Neural progenitor cell (in vitro differentiated cells): Measurements from ENCODE around the gene LRRC8B. TPM values are rescaled to one million over a fixed set of nuclear protein-coding genes. Genes with fewer than 3 reads are reported as not detected.

Experiments used
- DNase-seq: peaks from one replicate; pipeline ENCODE4 v3.0.0-alpha.2; 2016; ENCODE audit warnings: low spot score
- H2AFZ ChIP-seq: fragments of 200-600 bp; sonication (generic); replicated peaks from 2 replicates; pipeline ENCODE4 v1.6.1; 2016; ENCODE audit warnings: antibody characterized with exemption
- H3F3A ChIP-seq: fragments of 200-600 bp; sonication (generic); 2 replicates; pipeline ENCODE4 v1.6.1; 2016; ENCODE audit warnings: antibody characterized with exemption, low read depth
- H3K27ac ChIP-seq: fragments of 200-600 bp; sonication (generic); 2 replicates; pipeline ENCODE4 v1.5.1; 2016; ENCODE audit warnings: mild to moderate bottlenecking
- H3K27me3 ChIP-seq: fragments of 200-600 bp; sonication (generic); 2 replicates; pipeline ENCODE4 v1.6.1; 2016; ENCODE audit warnings: mild to moderate bottlenecking, moderate library complexity
- H3K36me3 ChIP-seq: fragments of 200-600 bp; sonication (generic); 2 replicates; pipeline ENCODE4 v1.5.1; 2016
- H3K4me1 ChIP-seq: fragments of 200-600 bp; sonication (generic); 2 replicates; pipeline ENCODE4 v1.6.1; 2016; ENCODE audit warnings: mixed run types
- H3K4me2 ChIP-seq: fragments of 200-600 bp; sonication (generic); 2 replicates; pipeline ENCODE4 v1.6.1; 2016
- H3K4me3 ChIP-seq: fragments of 200-600 bp; sonication (generic); 2 replicates; pipeline ENCODE4 v1.5.1; 2016
- H3K79me2 ChIP-seq: fragments of 200-600 bp; sonication (generic); 2 replicates; pipeline ENCODE4 v1.6.1; 2016; ENCODE audit warnings: low read depth
- H3K9ac ChIP-seq: fragments of 200-600 bp; sonication (generic); 2 replicates; pipeline ENCODE4 v1.6.1; 2016
- H3K9me3 ChIP-seq: fragments of 200-600 bp; sonication (generic); 2 replicates; pipeline ENCODE4 v1.5.1; 2016; ENCODE audit warnings: low read depth
- H4K20me1 ChIP-seq: fragments of 200-600 bp; sonication (generic); 2 replicates; pipeline ENCODE4 v1.6.1; 2016; ENCODE audit warnings: low read depth
- H3K27ac Mint-ChIP-seq: 3 replicates; pipeline ENCODE4 v1.8.0; 2021; ENCODE audit warnings: mixed read lengths
- H3K27me3 Mint-ChIP-seq: 2 replicates; pipeline ENCODE4 v1.8.0; 2022; ENCODE audit warnings: low read depth, mild to moderate bottlenecking, inconsistent platforms, moderate library complexity, mixed read lengths; ENCODE audit not compliant: insufficient read depth
- H3K36me3 Mint-ChIP-seq: 3 replicates; pipeline ENCODE4 v1.8.0; 2021; ENCODE audit warnings: mixed read lengths
- H3K4me1 Mint-ChIP-seq: 3 replicates; pipeline ENCODE4 v1.8.0; 2021; ENCODE audit warnings: mixed read lengths
- H3K4me3 Mint-ChIP-seq: 3 replicates; pipeline ENCODE4 v1.8.0; 2021; ENCODE audit warnings: mild to moderate bottlenecking, moderate library complexity, mixed read lengths
- H3K9me3 Mint-ChIP-seq: 3 replicates; pipeline ENCODE4 v1.8.0; 2020; ENCODE audit warnings: mixed read lengths
- CTCF ChIP-seq: fragments of 200-600 bp; sonication (generic); IDR thresholded peaks from 2 replicates; pipeline ENCODE4 v1.5.1; 2017; ENCODE audit warnings: antibody characterized with exemption, mild to moderate bottlenecking
- EZH2 ChIP-seq: fragments of 200-600 bp; sonication (generic); IDR thresholded peaks from 2 replicates; pipeline ENCODE4 v1.6.1; 2017; ENCODE audit warnings: antibody characterized with exemption, mild to moderate bottlenecking, moderate library complexity
- EZH2phosphoT487 ChIP-seq: fragments of 200-600 bp; sonication (generic); IDR thresholded peaks from 2 replicates; pipeline ENCODE4 v1.6.1; 2017; ENCODE audit warnings: antibody characterized with exemption
- total RNA-seq: library from RNA; depleted of rRNA; stranded (reverse); fragments of >200 nt; gene quantifications from 2 replicates; pipeline ENCODE4 v1.2.3, GENCODE V29; 2015; ENCODE audit warnings: low replicate concordance

LRRC8B gene
- total RNA-seq, 1 donor from 2014 or later, result 37.3 TPM

GRCh38 chr1:89624314-89624713, 99.7 kb downstream of the LRRC8B start:
- Mint-ChIP-seq H3K27me3 (no peaks in the 10 kb centered on the region), H3K4me3 (no peak overlapping the region), H3K9me3 (no peaks in the 10 kb centered on the region), H3K4me1 (no peaks in the 10 kb centered on the region), H3K27ac (no peak overlapping the region), H3K36me3 (no peaks in the 10 kb centered on the region)
- no peak overlapping the region for H3K27ac ChIP-seq
- no peaks in the 10 kb centered on the region for H3K9me3 ChIP-seq
- TF ChIP-seq EZH2phosphoT487 (no peak), CTCF (no peak), EZH2 (no peak)
- H4K20me1 ChIP-seq, result no peaks in the 10 kb centered on the region
- H3K27me3 ChIP-seq, result no peaks in the 10 kb centered on the region
- H3K9ac ChIP-seq, result no peak overlapping the region
- H3K4me1 ChIP-seq, result no peaks in the 10 kb centered on the region
- H3K4me2 ChIP-seq, result no peak overlapping the region
- H2AFZ ChIP-seq, result no peak overlapping the region
- H3K36me3 ChIP-seq, result no peaks in the 10 kb centered on the region
- DNase-seq, result no peak
- H3K79me2 ChIP-seq, result no peaks in the 10 kb centered on the region
- H3K4me3 ChIP-seq, result no peak overlapping the region
- no peaks in the 10 kb centered on the region for H3F3A ChIP-seq

DNA sequence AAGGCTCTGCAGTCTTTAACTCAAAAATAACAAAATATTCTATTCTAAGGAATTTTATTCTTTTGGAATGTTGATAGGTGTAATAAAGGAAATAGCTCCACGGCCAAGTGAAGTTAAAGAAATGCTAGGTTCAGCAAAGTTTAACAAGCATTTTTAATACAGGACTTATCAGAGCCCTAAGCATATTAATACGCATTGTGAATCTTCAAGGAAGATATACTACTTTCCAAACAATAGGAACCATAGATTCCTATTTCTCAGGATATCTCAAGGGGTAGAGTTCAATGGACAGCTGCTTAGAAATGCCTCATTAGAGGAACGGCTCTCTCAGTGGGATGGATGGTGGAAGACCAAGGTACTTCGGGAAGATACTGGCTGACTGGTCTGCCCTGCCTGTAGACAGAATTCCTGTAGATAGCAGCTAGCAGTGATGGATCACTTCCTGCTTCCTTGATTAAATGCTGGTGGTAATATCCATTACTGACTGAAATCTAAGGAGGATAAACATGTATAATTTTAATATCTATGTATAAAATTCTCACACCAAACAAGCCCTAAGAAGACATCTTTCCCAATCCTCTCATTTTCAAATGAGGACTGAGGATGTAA, 100.2 kb downstream of the LRRC8B start:
- Mint-ChIP-seq H3K36me3 (no peaks in the 10 kb centered on the region), H3K4me3 (no peak overlapping the region)
- no peak for TF ChIP-seq EZH2phosphoT487
- no peak for TF ChIP-seq EZH2
- TF ChIP-seq CTCF, result no peak

GRCh38 chr1:89627596-89627962, 103.0 kb downstream of the LRRC8B start:
- H3K27ac Mint-ChIP-seq, result no peak overlapping the region
- Histone ChIP-seq H3K9ac (no peak overlapping the region), H3K27ac (no peak overlapping the region), H3K27me3 (peaks cover 7% of the 10 kb centered on the region), H2AFZ (no peak overlapping the region), H3K79me2 (no peaks in the 10 kb centered on the region), H4K20me1 (no peaks in the 10 kb centered on the region), H3F3A (peaks cover 13% of the 10 kb centered on the region), H3K4me3 (no peak overlapping the region), H3K9me3 (no peaks in the 10 kb centered on the region), H3K36me3 (no peaks in the 10 kb centered on the region), H3K4me2 (no peak overlapping the region), H3K4me1 (peaks cover 8% of the 10 kb centered on the region)
- H3K4me3 Mint-ChIP-seq, result no peak overlapping the region
- H3K9me3 Mint-ChIP-seq, result no peaks in the 10 kb centered on the region
- no peak for DNase-seq
- no peaks in the 10 kb centered on the region for H3K36me3 Mint-ChIP-seq
- H3K27me3 Mint-ChIP-seq, result peaks cover 2% of the 10 kb centered on the region
- TF ChIP-seq EZH2 (no peak), CTCF (no peak), EZH2phosphoT487 (no peak)
- H3K4me1 Mint-ChIP-seq, result peaks cover 9% of the 10 kb centered on the region

More for the DNA sequence above, 100.2 kb downstream of the LRRC8B start:
- Mint-ChIP-seq H3K27ac (no peak overlapping the region), H3K4me1 (no peaks in the 10 kb centered on the region), H3K27me3 (no peaks in the 10 kb centered on the region), H3K9me3 (no peaks in the 10 kb centered on the region)
- Histone ChIP-seq H3K4me2 (no peak overlapping the region), H3K36me3 (no peaks in the 10 kb centered on the region), H3K27ac (no peak overlapping the region), H3F3A (no peaks in the 10 kb centered on the region), H2AFZ (no peak overlapping the region), H3K4me1 (no peaks in the 10 kb centered on the region), H3K79me2 (no peaks in the 10 kb centered on the region), H3K9ac (no peak overlapping the region), H3K9me3 (no peaks in the 10 kb centered on the region), H3K4me3 (no peak overlapping the region), H3K27me3 (no peaks in the 10 kb centered on the region), H4K20me1 (no peaks in the 10 kb centered on the region)
- DNase-seq, result no peak
